Neuronal stem cell (in vitro differentiated cells): ENCODE results near the gene ZMAT2.
"Not testable (repeated sequence)": the region's sequence is repeated elsewhere in the genome, so short reads cannot be mapped to it uniquely, and the experiment has no call there.

Experiments used
- DNase-seq: peaks from one replicate; pipeline ENCODE4 v3.0.0-alpha.2; 2013; ENCODE audit warnings: low spot score
- H2AFZ ChIP-seq: one replicate; pipeline ENCODE4 v1.6.1; 2013; ENCODE audit warnings: mild to moderate bottlenecking, low read length, inconsistent platforms
- H2AK5ac ChIP-seq: 2 replicates; pipeline ENCODE4 v1.6.1; 2013; ENCODE audit warnings: low read depth, mild to moderate bottlenecking, inconsistent platforms, low read length, moderate library complexity, mixed read lengths
- H2BK120ac ChIP-seq: 2 replicates; pipeline ENCODE4 v1.6.1; 2013; ENCODE audit warnings: low read depth, mild to moderate bottlenecking, inconsistent platforms, low read length, moderate library complexity, mixed read lengths
- H2BK12ac ChIP-seq: one replicate; pipeline ENCODE4 v1.6.1; 2013; ENCODE audit warnings: low read length, inconsistent platforms
- H2BK15ac ChIP-seq: 2 replicates; pipeline ENCODE4 v1.6.1; 2013; ENCODE audit warnings: mild to moderate bottlenecking, low read length, inconsistent platforms, mixed read lengths
- H2BK5ac ChIP-seq: one replicate; pipeline ENCODE4 v1.6.1; 2013; ENCODE audit warnings: inconsistent platforms, mild to moderate bottlenecking, low read length, moderate library complexity
- H3K14ac ChIP-seq: one replicate; pipeline ENCODE4 v1.6.1; 2013; ENCODE audit warnings: low read length, inconsistent platforms
- H3K18ac ChIP-seq: 2 replicates; pipeline ENCODE4 v1.6.1; 2013; ENCODE audit warnings: low read length, inconsistent platforms
- H3K23ac ChIP-seq: 2 replicates; pipeline ENCODE4 v1.6.1; 2013; ENCODE audit warnings: low read depth, mild to moderate bottlenecking, mixed read lengths, low read length, inconsistent platforms; ENCODE audit not compliant: poor library complexity
- H3K27ac ChIP-seq: replicated peaks from 3 replicates; pipeline ENCODE4 v1.5.1; 2013; ENCODE audit warnings: low read length, inconsistent platforms
- H3K27me3 ChIP-seq, 3 experiments: 2 replicates each; pipeline ENCODE4 v1.6.1; 2013; ENCODE audit warnings: low read length in 3 of 3, mild to moderate bottlenecking in 2 of 3, inconsistent platforms in 1 of 3, low read depth in 1 of 3, mixed read lengths in 1 of 3, moderate library complexity in 1 of 3; ENCODE audit not compliant: control insufficient read depth in 3 of 3, insufficient read depth in 3 of 3
- H3K36me3 ChIP-seq, 2 donors: replicated peaks in 1 of 2; 2 replicates each; pipeline ENCODE4 v1.6.1; 2013; ENCODE audit warnings: low read length in 2 of 2; ENCODE audit not compliant: control insufficient read depth in 2 of 2, insufficient read depth in 2 of 2
- H3K4ac ChIP-seq: 2 replicates; pipeline ENCODE4 v1.6.1; 2013; ENCODE audit warnings: inconsistent platforms, mild to moderate bottlenecking, low read length, moderate library complexity
- H3K4me1 ChIP-seq, 2 donors: 1 replicate in 1 of 2; 2 replicates in 1 of 2; pipeline ENCODE4 v1.6.1; 2013; ENCODE audit warnings: low read length in 2 of 2, low read depth in 1 of 2; ENCODE audit not compliant: control insufficient read depth in 2 of 2, insufficient read depth in 1 of 2
- H3K4me2 ChIP-seq: one replicate; pipeline ENCODE4 v1.6.1; 2013; ENCODE audit warnings: mild to moderate bottlenecking, low read length, inconsistent platforms; ENCODE audit not compliant: insufficient read depth, poor library complexity, severe bottlenecking
- H3K4me3 ChIP-seq, 2 donors: 2 replicates each; pipeline ENCODE4 v1.5.1; 2013; ENCODE audit warnings: low read length in 2 of 2, mild to moderate bottlenecking in 2 of 2, inconsistent platforms in 1 of 2, moderate library complexity in 1 of 2
- H3K79me1 ChIP-seq: one replicate; pipeline ENCODE4 v1.6.1; 2013; ENCODE audit warnings: low read depth, mild to moderate bottlenecking, inconsistent platforms, low read length, moderate library complexity
- H3K9ac ChIP-seq: one replicate; pipeline ENCODE4 v1.6.1; 2013; ENCODE audit warnings: mild to moderate bottlenecking, low read depth, low read length, inconsistent platforms; ENCODE audit not compliant: poor library complexity
- H3K9me3 ChIP-seq, 2 donors: replicated peaks in 1 of 2; 2 replicates each; pipeline versions ENCODE3 to v1.6.1; 2013; ENCODE audit warnings: low read length in 2 of 2, mild to moderate bottlenecking in 2 of 2, inconsistent platforms in 1 of 2, low read depth in 1 of 2, mixed read lengths in 1 of 2, moderate library complexity in 1 of 2; ENCODE audit not compliant: control insufficient read depth in 2 of 2, insufficient read depth in 1 of 2
- H4K8ac ChIP-seq: one replicate; pipeline ENCODE4 v1.6.1; 2013; ENCODE audit warnings: low read depth, mild to moderate bottlenecking, inconsistent platforms, low read length, moderate library complexity
- H4K91ac ChIP-seq: one replicate; pipeline ENCODE4 v1.6.1; 2013; ENCODE audit warnings: low read length, low read depth, mild to moderate bottlenecking, inconsistent platforms; ENCODE audit not compliant: poor library complexity
- WGBS, 2 donors: extraction: QIAGEN DNeasy Blood & Tissue Kit; methylation state at CpG; one replicate each; pipeline ENCODE4 v1.1.7; 2013; ENCODE audit warnings: missing lambda C conversion rate in 2 of 2, mixed read lengths in 1 of 2; ENCODE audit not compliant: insufficient read length in 2 of 2, insufficient replicate concordance in 1 of 2; ENCODE audit errors: extremely low coverage in 2 of 2; 5-methylcytosine and 5-hydroxymethylcytosine counted together

The ZMAT2 gene

GRCh38 chr5:140664359-140665119 is 35.7 kb upstream of the ZMAT2 start, which contains the start of gene WDR55:
Gene WDR55 (plus strand): TSS chr5:140664904. CDS start chr5:140664913, 9 bp downstream.
- peak within 1 kb of the TSS; percentile 95 for H3K18ac ChIP-seq
- H2AFZ ChIP-seq: peak within 1 kb of the TSS; percentile 86
- WGBS, 2 donors: no CpG with 5 or more reads among the region's 54 CpGs
- no peak within 1 kb of the TSS for H3K4ac ChIP-seq
- H3K79me1 ChIP-seq: no peaks in the 10 kb centered on the region
- peak; percentile 86 for DNase-seq
- no peak within 1 kb of the TSS for H2BK120ac ChIP-seq
- H3K4me3 ChIP-seq: peak within 1 kb of the TSS; percentile 89 to 95
- H2BK5ac ChIP-seq: no peak within 1 kb of the TSS
- peak within 1 kb of the TSS; percentile 78 for H3K14ac ChIP-seq
- H3K27me3 ChIP-seq: no peaks in the 10 kb centered on the region
- H3K9me3 ChIP-seq: no peaks in the 10 kb centered on the region
- no peak within 1 kb of the TSS for H4K8ac ChIP-seq
- H2AK5ac ChIP-seq: no peak within 1 kb of the TSS
- H3K27ac ChIP-seq: peak within 1 kb of the TSS; percentile 63
- H3K4me2 ChIP-seq: peak within 1 kb of the TSS; percentile 90
- H3K4me1 ChIP-seq: peaks cover 0 to 2% of the 10 kb centered on the region in 2 donors
- H3K9ac ChIP-seq: peak within 1 kb of the TSS; percentile 93
- H3K36me3 ChIP-seq: peaks cover 36 to 71% of the 10 kb centered on the region in 2 donors
- H4K91ac ChIP-seq: no peak within 1 kb of the TSS
- peak within 1 kb of the TSS; percentile 90 for H3K23ac ChIP-seq
- H2BK15ac ChIP-seq: peak within 1 kb of the TSS; percentile 84
- H2BK12ac ChIP-seq: peak within 1 kb of the TSS; percentile 77

- not testable (repeated sequence) for H3K79me1 ChIP-seq, H2BK15ac ChIP-seq, H3K14ac ChIP-seq, H2BK5ac ChIP-seq, H3K9me3 ChIP-seq, H2AK5ac ChIP-seq, DNase-seq, H3K18ac ChIP-seq, H2BK120ac ChIP-seq, H3K23ac ChIP-seq, H3K4me2 ChIP-seq, H3K4me1 ChIP-seq, H3K4ac ChIP-seq, H4K8ac ChIP-seq, H3K9ac ChIP-seq, H2BK12ac ChIP-seq, H3K27me3 ChIP-seq, H4K91ac ChIP-seq, H3K4me3 ChIP-seq, H3K27ac ChIP-seq, H2AFZ ChIP-seq
- no CpG with 5 or more reads among the region's 4 CpGs for WGBS, 2 donors
- H3K36me3 ChIP-seq: peaks cover 42 to 87% of the 10 kb centered on the region in 2 donors
Observed at GRCh38 chr5:140671035-140671434, 29.2 kb upstream of the ZMAT2 start.

DNA sequence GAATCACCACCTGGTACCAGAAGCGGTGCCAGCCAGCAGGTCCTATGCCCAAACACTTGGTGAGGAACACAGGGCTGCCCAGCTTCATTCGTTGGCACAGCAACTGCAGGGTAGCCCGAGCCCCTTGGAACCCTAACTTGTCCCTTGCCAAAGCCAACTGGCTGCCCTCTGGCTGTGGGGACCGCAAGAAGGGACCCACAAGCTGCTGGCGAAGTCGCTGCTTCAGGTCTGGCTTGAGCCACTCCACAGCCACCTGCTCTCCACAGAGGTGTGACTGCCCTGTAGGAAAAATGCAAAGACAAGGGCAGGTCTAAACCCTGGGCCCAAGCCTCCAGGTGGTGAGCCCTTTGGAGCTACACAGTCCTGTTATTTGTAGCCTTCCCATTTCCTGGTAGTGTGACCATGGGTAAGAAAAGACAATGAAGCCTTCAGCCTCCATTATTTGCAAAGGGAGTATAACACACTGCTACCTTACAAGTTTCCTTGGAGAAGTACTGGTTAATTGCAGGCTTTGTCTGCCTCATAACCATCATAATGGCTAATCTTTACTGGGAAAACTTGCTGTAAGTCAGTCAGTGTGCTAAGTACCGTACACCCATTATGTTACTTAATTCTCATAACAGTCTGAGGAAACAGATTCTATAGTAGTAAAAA is 28.6 kb upstream of the ZMAT2 start:
- Histone ChIP-seq H3K4me3 (no peak overlapping the region), H2AK5ac (no peak overlapping the region), H3K23ac (no peak overlapping the region), H2BK12ac (no peak overlapping the region), H3K27ac (no peak overlapping the region), H3K18ac (no peak overlapping the region), H3K14ac (no peak overlapping the region), H3K79me1 (no peaks in the 10 kb centered on the region), H3K27me3 (no peaks in the 10 kb centered on the region), H4K91ac (no peak overlapping the region), H2BK15ac (no peak overlapping the region), H3K4me2 (no peak overlapping the region), H4K8ac (no peak overlapping the region), H2BK5ac (no peak overlapping the region), H2AFZ (no peak overlapping the region), H3K36me3 (peaks cover 45 to 92% of the 10 kb centered on the region in 2 donors), H3K9ac (no peak overlapping the region), H3K4me1 (no peaks in the 10 kb centered on the region), H2BK120ac (no peak overlapping the region), H3K9me3 (no peaks in the 10 kb centered on the region), H3K4ac (no peak overlapping the region)
- no CpG with 5 or more reads among the region's 7 CpGs for WGBS, 2 donors
- no peak for DNase-seq

- H3K36me3 ChIP-seq: peaks cover 55 to 92% of the 10 kb centered on the region in 2 donors
Observed at GRCh38 chr5:140672455-140673186, 27.6 kb upstream of the ZMAT2 start.

More at GRCh38 chr5:140672455-140673186, 27.6 kb upstream of the ZMAT2 start:
- no peak for DNase-seq
- Histone ChIP-seq H2BK15ac (no peak overlapping the region), H2BK120ac (no peak overlapping the region), H2BK12ac (no peak overlapping the region), H3K18ac (no peak overlapping the region), H3K9me3 (no peaks in the 10 kb centered on the region), H3K23ac (no peak overlapping the region), H3K27ac (no peak overlapping the region), H3K4me2 (peak overlapping the region; percentile 15), H3K4me1 (no peaks in the 10 kb centered on the region), H3K14ac (no peak overlapping the region), H3K4ac (no peak overlapping the region), H4K8ac (no peak overlapping the region), H4K91ac (no peak overlapping the region), H3K9ac (no peak overlapping the region), H2AFZ (no peak overlapping the region), H3K4me3 (peak overlapping the region in 1 of 2 donors; percentile 25), H2BK5ac (peak overlapping the region; percentile 43), H3K79me1 (no peaks in the 10 kb centered on the region), H2AK5ac (no peak overlapping the region), H3K27me3 (no peaks in the 10 kb centered on the region)
- WGBS, 2 donors: no CpG with 5 or more reads among the region's 70 CpGs
